ENCODE data around the gene ALG14. TPM values are rescaled to one million over a fixed set of nuclear protein-coding genes. Genes with fewer than 3 reads are reported as not detected.
A peak's percentile ranks its signal among the peaks of the same experiment; 100 is the strongest.

ALG14 gene
- polyA plus RNA-seq, 1 of the 3 experiments (the other 2 are of a cell fraction): 2.5 TPM

GRCh38 chr1:95076034-95076433, 3.3 kb upstream of the ALG14 start:
- no peaks in the 10 kb centered on the region for H3K79me2 ChIP-seq (ENCODE audit: insufficient read depth)
- TF ChIP-seq SMC3 (IDR thresholded peaks at IDR 0.05; ENCODE audit: low read depth, low read length) (no peak), MXI1 (IDR thresholded peaks at IDR 0.05; ENCODE audit: low read depth, low read length) (no peak), RCOR1 (IDR thresholded peaks at IDR 0.05; ENCODE audit: low read length) (no peak), FOXM1 (IDR thresholded peaks at IDR 0.05; ENCODE audit: low read depth) (no peak), RXRA (IDR thresholded peaks at IDR 0.05; ENCODE audit: borderline replicate concordance, low read depth) (no peak), SIN3A (IDR thresholded peaks at IDR 0.05; ENCODE audit: borderline replicate concordance, low read depth, low read length) (no peak), RFX5 (IDR thresholded peaks at IDR 0.05; ENCODE audit: low read length) (no peak), NFIC (IDR thresholded peaks at IDR 0.05; ENCODE audit: borderline replicate concordance) (no peak), EZH2phosphoT487 (IDR thresholded peaks at IDR 0.05; ENCODE audit: borderline replicate concordance, low read depth) (no peak), NRF1 (IDR thresholded peaks at IDR 0.05; ENCODE audit: low read depth, low read length) (no peak)
- no peaks in the 10 kb centered on the region for H3K9me3 ChIP-seq
- no peak overlapping the region for H3K27ac ChIP-seq (ENCODE audit: low read depth in 2 of 2, low read length in 1 of 2)
- ChIA-PET POLR2A (no interaction called here), CTCF (interaction anchor here (1.5 to 4.4 kb wide), 3 partner anchors 8 to 158 kb away, joined by 4 to 22 read pairs (median 11); partner anchors contain the start of genes RWDD3 and TLCD4)
- H3K36me3 ChIP-seq (replicated peaks in 1 of 2; ENCODE audit: control insufficient read depth in 1 of 2, insufficient read depth in 2 of 2, low read length in 1 of 2): peaks cover 0 to 2% of the 10 kb centered on the region in 2 experiments
- H3F3A ChIP-seq (replicated peaks; ENCODE audit: insufficient read depth): no peaks in the 10 kb centered on the region
- no peak overlapping the region for H3K9ac ChIP-seq
- no peak overlapping the region for H3K4me3 ChIP-seq (ENCODE audit: low read depth in 2 of 2, low read length in 1 of 2)
- H3K9me2 ChIP-seq: no peaks in the 10 kb centered on the region
- no peaks in the 10 kb centered on the region for H4K20me1 ChIP-seq (ENCODE audit: insufficient read depth)
- H2AFZ ChIP-seq (ENCODE audit: low read depth): no peak overlapping the region
- H3K4me1 ChIP-seq (ENCODE audit: control insufficient read depth in 1 of 2, insufficient read depth in 2 of 2, low read depth in 1 of 2, low read length in 1 of 2): peaks cover 0 to 5% of the 10 kb centered on the region in 2 experiments; a peak in 2 of 4 replicates
- H3K27me3 ChIP-seq (ENCODE audit: insufficient read depth): no peaks in the 10 kb centered on the region; the same call in 1 of the 2 replicates
- no peak overlapping the region for H3K4me2 ChIP-seq
- no peak for DNase-seq

- Histone ChIP-seq H3K9me2 (no peaks in the 10 kb centered on the region), H3K27ac (ENCODE audit: low read depth in 2 of 2, low read length in 1 of 2) (peak overlapping the region; percentile 83 to 98), H3K79me2 (ENCODE audit: insufficient read depth) (no peaks in the 10 kb centered on the region), H3K4me2 (peak overlapping the region; percentile 80), H4K20me1 (ENCODE audit: insufficient read depth) (no peaks in the 10 kb centered on the region), H3K27me3 (ENCODE audit: insufficient read depth) (no peaks in the 10 kb centered on the region), H3K4me1 (ENCODE audit: control insufficient read depth in 1 of 2, insufficient read depth in 2 of 2, low read depth in 1 of 2, low read length in 1 of 2) (peaks cover 0 to 5% of the 10 kb centered on the region in 2 experiments; a peak in 2 of 4 replicates), H3F3A (replicated peaks; ENCODE audit: insufficient read depth) (no peaks in the 10 kb centered on the region), H3K4me3 (ENCODE audit: low read depth in 2 of 2, low read length in 1 of 2) (peak overlapping the region; percentile 76 to 81), H3K9me3 (no peaks in the 10 kb centered on the region), H2AFZ (ENCODE audit: low read depth) (peak overlapping the region; percentile 94), H3K9ac (peak overlapping the region; percentile 68), H3K36me3 (replicated peaks in 1 of 2; ENCODE audit: control insufficient read depth in 1 of 2, insufficient read depth in 2 of 2, low read length in 1 of 2) (peaks cover 0 to 3% of the 10 kb centered on the region in 2 experiments)
- DNase-seq: peak; percentile 19
- WGBS (ENCODE audit: low lambda C conversion rate): 10% methylated on average over 3 of the region's 3 CpGs
- TF ChIP-seq FOXM1 (IDR thresholded peaks at IDR 0.05; ENCODE audit: low read depth) (no peak), CHD2 (IDR thresholded peaks at IDR 0.05; ENCODE audit: low read length, partially characterized antibody) (no peak), GABPA (IDR thresholded peaks at IDR 0.05; ENCODE audit: low read depth) (no peak), FOSL2 (IDR thresholded peaks at IDR 0.05; ENCODE audit: borderline replicate concordance, low read depth) (no peak), MXI1 (IDR thresholded peaks at IDR 0.05; ENCODE audit: low read depth, low read length) (no peak), CTCF (IDR thresholded peaks at IDR 0.05) (no peak), USF1 (IDR thresholded peaks at IDR 0.05; ENCODE audit: borderline replicate concordance, low read depth) (no peak), NRF1 (IDR thresholded peaks at IDR 0.05; ENCODE audit: low read depth, low read length) (no peak), NFIC (IDR thresholded peaks at IDR 0.05; ENCODE audit: borderline replicate concordance) (no peak), EZH2phosphoT487 (IDR thresholded peaks at IDR 0.05; ENCODE audit: borderline replicate concordance, low read depth) (no peak), RCOR1 (IDR thresholded peaks at IDR 0.05; ENCODE audit: low read length) (no peak), MAX (IDR thresholded peaks at IDR 0.05; ENCODE audit: low read depth) (no peak), TAF1 (IDR thresholded peaks at IDR 0.05; ENCODE audit: borderline replicate concordance, low read depth, low read length) (no peak), USF2 (IDR thresholded peaks at IDR 0.05; ENCODE audit: borderline replicate concordance, low read depth, low read length) (no peak), YY1 (IDR thresholded peaks at IDR 0.05; ENCODE audit: low read depth) (no peak), EP300 (IDR thresholded peaks at IDR 0.05; ENCODE audit: borderline replicate concordance in 1 of 2, low read depth in 1 of 2, low read length in 1 of 2) (no peak)
- ChIA-PET POLR2A (interaction anchor here (1.2 to 1.8 kb wide), 3 partner anchors 44 to 318 kb away, joined by 4 to 14 read pairs (median 9); partner anchors contain the start of genes RWDD3 and TLCD4), CTCF (interaction anchor here (0.7 to 4.4 kb wide), 5 partner anchors 11 to 160 kb away, joined by 3 to 22 read pairs (median 4); partner anchors contain the start of gene RWDD3)
These were observed 695 bp upstream of the ALG14 start for GRCh38 chr1:95073446-95073845.

Data from SK-N-SH (cell line).